HG03457 (cell line): ENCODE results near the gene TRIM51G.
"Not testable (repeated sequence)": the region's sequence is repeated elsewhere in the genome, so short reads cannot be mapped to it uniquely, and the experiment has no call there.

Experiments
- ATAC-seq: cut with Tn5 transposase; IDR thresholded peaks from one replicate; pipeline ENCODE4 v1.9.1; 2021; ENCODE audit warnings: moderate number of reproducible peaks; ENCODE audit not compliant: unreplicated experiment

The TRIM51G gene

GRCh38 chr11:48983785-48984184, at the start of gene TRIM51G:
Gene TRIM51G, minus strand, starts transcription at chr11:48983885. Its CDS starts 2,190 bp downstream, at chr11:48981695.
- ATAC-seq: not testable (repeated sequence)

GRCh38 chr11:49028523-49028922, 44.8 kb upstream of the TRIM51G start, which contains the start of gene TRIM49B:
Gene TRIM49B, plus strand, starts transcription at chr11:49028823. Its CDS starts 2,777 bp downstream, at chr11:49031600.
- not testable (repeated sequence) for ATAC-seq

- ATAC-seq: not testable (repeated sequence)
Measured at GRCh38 chr11:48968592-48968991, 15.1 kb downstream of the TRIM51G start.

- ATAC-seq: not testable (repeated sequence)
Measured at GRCh38 chr11:48955315-48956049, 28.2 kb downstream of the TRIM51G start.

- ATAC-seq: not testable (repeated sequence)
Measured at GRCh38 chr11:48945796-48946195, 37.9 kb downstream of the TRIM51G start.
